ENCODE measurements around the gene HDLBP.

HDLBP gene

GRCh38 chr2:241313543-241314095 is 1.9 kb downstream of the HDLBP start:
- TF ChIP-seq CTCF (IDR thresholded peaks at IDR 0.05; ENCODE audit: borderline replicate concordance, insufficient read depth, low read depth, low read length) = no peak
- no peak overlapping the region for H3K4me3 ChIP-seq (ENCODE audit: low read depth, low read length)

GRCh38 chr2:241312082-241312481 is 3.4 kb downstream of the HDLBP start:
- H3K4me3 ChIP-seq (ENCODE audit: low read depth, low read length) = no peak overlapping the region
- no peak for TF ChIP-seq CTCF (IDR thresholded peaks at IDR 0.05; ENCODE audit: borderline replicate concordance, insufficient read depth, low read depth, low read length)

DNA sequence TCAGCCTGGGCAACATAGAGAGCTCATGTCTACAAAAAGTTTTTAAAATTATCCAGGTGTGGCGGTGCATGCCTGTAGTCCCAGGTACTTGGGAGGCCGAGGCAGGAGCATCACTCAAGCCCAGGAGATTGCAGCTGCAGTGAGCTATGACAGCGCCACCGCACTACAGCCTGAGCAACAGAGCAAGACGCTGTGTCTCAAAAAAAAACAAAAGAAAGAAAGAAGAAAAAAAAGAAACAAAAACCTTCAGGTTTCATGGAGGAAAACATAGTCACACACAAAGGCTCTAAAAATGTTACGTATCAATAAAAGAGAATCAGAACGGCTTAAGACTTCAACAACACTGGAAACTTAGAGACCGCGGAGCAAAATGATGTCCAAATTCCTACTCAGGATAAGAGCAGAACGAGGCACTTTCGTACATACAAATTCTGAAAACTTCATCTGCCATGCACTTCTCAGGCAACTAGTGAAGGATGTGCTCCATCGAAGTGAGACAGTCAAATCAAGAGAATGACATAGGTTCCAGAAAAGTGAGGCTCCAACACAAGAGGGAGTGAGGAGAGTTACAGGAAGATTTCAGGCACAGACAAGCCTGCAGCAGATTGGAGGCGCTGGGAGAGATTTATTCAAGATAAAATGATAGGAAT is 4.4 kb downstream of the HDLBP start:
- TF ChIP-seq CTCF (IDR thresholded peaks at IDR 0.05; ENCODE audit: borderline replicate concordance, insufficient read depth, low read depth, low read length) = no peak
- H3K4me3 ChIP-seq (ENCODE audit: low read depth, low read length) = no peak overlapping the region

DNA sequence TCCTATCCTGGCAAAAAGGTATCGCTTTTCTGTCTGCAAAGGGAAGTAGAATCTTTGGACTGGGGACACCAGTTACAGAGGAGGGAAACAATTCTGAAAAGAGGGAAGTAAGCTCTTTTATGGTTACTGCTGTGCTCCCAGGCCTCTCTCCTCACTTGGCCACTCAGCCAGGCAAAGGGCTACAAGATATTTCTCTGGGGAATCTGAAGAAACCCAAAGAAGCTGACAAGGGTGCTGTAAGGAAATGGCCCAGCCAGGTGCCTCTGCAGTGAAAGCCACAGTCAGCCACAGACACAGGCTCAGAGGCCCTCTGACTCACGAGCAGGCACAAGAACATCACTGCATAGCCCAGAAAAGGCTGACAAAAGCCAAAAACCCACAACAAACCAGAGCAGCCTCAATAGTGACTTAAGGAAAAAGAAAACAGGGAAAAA is 5.8 kb downstream of the HDLBP start:
- TF ChIP-seq CTCF (IDR thresholded peaks at IDR 0.05; ENCODE audit: borderline replicate concordance, insufficient read depth, low read depth, low read length) = no peak
- H3K4me3 ChIP-seq (ENCODE audit: low read depth, low read length) = no peak overlapping the region

DNA sequence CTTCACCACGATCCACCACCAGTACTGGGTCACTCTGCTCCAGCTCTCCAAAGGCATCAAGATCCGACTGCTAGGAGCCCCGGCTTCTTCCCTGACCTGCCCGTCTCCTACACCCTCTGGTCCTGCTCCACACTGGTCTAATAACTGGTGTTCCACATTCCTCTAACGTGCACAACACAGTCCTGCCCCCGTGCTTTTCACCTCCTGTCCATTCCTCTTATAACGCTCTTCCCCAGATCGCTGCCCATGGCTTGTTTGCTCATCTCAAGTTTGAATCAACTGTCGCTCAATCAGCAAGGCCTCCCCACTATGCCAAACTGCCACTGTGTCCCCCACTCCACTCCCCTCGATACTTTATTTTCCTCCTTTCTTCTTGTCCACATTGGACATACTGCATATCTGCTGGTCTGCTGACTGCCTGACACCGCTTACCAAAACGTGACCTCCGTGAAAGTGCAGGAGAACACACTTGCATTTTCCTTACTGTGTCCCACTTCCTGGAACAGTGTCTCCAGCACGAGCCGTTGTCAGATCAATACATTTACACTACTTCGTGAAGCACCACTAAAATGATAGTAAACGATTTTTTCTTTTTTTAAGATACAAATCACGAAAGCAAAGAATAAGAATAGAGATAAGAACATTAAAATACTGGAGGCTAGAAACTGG is 6.5 kb downstream of the HDLBP start:
- H3K4me3 ChIP-seq (ENCODE audit: low read depth, low read length) = no peak overlapping the region
- no peak for TF ChIP-seq CTCF (IDR thresholded peaks at IDR 0.05; ENCODE audit: borderline replicate concordance, insufficient read depth, low read depth, low read length)

- no peak overlapping the region for H3K4me3 ChIP-seq (ENCODE audit: low read depth, low read length)
Measured at GRCh38 chr2:241308267-241308666, 7.2 kb downstream of the HDLBP start.

More at GRCh38 chr2:241308267-241308666, 7.2 kb downstream of the HDLBP start:
- TF ChIP-seq CTCF (IDR thresholded peaks at IDR 0.05; ENCODE audit: borderline replicate concordance, insufficient read depth, low read depth, low read length) = no peak
